HG03025 (cell line): Measurements from ENCODE around the gene SIM2.

Source experiments
- ATAC-seq: cut with Tn5 transposase; IDR thresholded peaks from one replicate; pipeline ENCODE4 v1.9.1; 2021; ENCODE audit warnings: mild to moderate bottlenecking, moderate library complexity; ENCODE audit not compliant: unreplicated experiment, low FRiP score

Gene SIM2

DNA sequence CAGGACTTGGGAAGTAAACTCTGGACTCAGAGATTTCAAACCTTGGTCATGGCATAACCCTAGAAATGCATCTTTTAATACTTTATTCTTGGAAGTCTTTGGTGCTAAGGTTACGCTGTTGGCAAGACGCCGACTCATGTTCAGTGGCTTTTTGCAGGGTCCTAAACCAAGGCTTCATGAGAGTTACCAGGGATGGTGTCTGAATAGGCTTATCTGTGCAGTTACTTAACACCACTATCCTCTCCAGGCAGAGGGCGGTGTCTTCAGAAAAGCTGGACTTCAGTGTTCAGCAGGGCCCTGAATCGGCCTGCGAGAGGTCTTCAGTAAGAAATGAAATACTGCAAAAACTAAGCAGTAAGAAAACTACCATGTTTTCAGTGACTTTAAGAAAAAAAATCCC, 58.3 kb downstream of the SIM2 start:
- ATAC-seq, result no peak

DNA sequence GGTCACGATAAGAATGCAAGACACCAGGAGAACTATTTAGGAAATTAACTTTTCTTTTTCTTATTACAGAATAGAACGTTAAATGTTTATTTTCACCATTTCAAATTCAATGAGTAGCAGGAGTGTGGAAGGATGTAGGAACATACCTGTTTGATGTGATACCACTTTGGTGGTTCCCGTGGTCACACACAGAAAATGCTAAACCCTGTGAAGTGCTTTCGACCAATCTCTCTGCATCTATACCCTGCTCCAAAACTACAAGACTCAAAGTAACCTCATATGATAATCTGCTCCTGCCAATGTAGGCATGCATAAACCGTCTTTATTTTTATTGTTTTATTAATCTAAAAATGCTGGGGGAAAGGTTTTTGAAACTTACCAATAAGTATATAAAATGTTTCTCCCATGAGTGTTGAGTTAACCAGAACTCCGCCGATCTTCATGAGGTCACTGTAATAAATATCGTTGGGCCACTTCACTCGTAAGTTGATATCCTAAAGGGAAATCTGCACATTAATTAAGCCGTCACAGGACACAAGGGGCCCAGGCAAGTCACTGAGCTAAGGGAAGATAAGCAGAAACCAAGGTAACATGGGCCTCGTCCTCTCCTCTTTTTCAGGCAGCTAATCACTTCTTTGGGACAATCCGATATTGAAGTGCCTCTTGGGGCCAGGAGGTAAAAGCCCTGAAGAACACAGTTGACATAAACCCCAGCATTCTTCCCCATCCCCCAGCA, 60.6 kb downstream of the SIM2 start:
- no peak for ATAC-seq

DNA sequence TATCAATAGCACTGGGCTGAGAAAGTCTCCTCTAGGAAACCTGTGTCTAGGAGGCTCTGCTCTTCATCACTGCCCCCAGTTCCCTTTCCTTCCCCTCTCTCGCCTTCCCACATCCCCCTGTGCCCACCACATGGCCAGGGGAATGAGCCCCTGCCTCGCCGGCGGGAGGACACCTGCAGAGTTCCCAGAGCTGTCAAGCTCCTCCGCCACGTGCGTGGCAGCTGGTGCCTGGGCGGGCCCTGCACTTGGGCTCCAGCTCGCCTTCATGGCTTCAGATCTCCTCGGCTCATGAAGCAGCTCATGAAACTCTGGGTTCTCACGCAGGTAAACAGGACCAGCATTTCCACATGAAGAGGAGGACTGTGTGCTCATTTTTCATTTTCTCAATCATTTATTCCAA, 62.8 kb downstream of the SIM2 start:
- no peak for ATAC-seq

DNA sequence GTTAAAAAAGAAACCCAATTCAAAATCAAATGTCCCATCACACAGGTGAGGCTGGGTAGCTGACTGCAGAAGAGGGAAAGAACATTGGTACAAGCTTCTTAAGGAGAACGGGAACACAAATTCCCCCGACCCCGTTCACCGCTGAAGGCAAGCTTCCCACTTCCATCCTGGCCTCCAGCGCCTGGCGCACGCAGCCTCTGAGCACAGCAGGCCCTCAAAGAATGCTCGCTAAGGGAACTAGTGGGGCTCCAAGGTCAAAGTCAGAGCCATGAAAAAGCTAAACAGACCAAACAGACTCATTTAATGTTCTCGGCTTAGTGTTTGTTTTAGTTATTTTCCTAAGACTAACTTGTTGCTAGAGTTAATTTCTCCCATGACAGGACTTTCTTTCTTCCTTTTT, 63.7 kb downstream of the SIM2 start:
- ATAC-seq, result no peak

DNA sequence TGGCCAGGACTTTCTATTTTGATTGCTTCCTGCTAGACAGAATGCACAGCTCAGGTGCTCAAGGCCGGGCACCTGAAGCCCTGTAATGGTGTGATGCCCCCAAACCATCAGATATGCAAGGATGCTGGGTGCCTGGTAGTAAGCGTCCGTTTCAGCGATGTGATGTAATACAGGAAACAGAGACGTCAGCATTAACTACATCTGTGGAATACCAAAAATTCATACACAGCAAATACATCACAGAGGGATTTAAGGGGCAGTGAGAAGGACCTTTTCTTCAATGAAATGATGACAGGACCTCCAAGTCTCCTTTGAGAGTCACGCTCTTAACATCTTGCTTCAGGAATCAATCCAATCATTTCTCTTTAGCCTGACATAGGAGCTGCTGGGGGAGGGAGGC, 64.4 kb downstream of the SIM2 start:
- ATAC-seq, result no peak

DNA sequence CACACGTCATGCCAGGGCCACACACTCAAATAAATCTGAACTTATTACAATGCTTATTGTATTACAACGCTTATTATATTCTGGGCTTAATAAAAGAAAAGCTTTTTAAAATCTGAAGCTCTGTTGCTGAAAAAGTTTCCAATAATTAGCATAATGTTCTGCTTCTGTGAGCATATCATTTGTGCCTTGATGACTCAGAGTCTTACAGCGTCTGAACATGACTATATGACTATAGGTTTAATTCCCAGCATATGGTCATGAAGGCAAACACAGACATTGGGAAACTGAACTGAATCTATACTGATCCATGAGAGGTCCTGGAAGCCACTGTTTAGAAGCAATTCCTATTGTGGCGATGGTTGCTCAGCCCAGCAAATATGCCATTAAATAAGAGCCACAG, 66.3 kb downstream of the SIM2 start:
- no peak for ATAC-seq

DNA sequence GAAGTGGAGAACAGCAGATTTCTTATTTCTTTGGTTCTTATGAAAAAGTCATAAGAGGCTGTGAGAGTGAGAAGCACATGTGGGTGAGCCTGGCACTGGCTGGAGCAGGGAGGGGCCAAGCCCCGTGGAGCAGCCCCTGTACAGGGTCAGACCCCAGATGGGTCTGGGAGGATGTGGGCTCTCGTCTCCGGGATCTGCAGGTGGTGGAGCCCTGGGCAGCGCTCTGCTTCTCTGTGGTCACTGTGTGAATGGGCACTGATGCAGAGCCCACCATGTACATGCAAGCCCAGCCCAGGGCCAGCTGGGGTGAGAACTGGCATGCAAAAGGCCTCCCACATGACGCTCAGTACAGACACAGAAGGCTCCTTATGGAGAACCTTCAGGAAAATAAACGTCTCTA, 67.6 kb downstream of the SIM2 start:
- no peak for ATAC-seq

DNA sequence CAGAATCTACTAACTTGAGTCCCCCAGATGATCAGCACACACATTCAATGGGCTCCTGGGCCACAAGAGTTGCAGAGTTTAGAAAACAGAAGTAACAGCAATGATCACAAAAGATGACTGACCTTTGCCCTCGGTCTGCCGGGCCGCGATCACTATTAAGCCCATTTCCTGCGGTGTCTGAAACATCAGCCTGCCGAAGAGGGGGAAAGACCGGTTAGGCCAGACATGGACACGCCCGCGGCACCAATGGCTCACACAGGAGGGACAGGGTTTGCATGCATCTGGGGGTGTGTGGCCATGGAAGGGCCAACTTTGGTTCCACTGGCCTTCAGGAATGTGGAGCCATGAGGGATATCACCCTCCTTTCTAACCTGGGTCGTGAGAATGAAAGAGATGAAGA, 68.2 kb downstream of the SIM2 start:
- no peak for ATAC-seq

DNA sequence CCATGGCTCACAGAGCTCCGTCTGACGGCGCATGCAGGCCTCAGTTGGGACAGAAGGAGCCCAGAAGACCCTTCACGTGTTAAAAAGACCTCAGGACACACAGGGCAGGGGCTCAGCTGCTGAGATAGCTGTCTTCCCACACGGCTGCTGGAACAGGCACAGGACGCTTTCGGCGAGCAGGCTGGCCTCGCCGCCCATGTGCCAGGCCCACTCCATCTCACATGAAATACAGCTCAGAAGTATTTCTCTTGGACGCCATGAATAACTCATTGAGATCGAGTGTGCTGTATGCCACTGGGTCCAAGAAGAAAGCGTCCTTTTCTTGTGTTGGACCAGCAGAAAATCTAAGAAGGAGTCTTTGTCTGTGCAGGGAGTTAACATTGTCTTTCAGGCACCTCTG, 69.6 kb downstream of the SIM2 start:
- ATAC-seq, result no peak

DNA sequence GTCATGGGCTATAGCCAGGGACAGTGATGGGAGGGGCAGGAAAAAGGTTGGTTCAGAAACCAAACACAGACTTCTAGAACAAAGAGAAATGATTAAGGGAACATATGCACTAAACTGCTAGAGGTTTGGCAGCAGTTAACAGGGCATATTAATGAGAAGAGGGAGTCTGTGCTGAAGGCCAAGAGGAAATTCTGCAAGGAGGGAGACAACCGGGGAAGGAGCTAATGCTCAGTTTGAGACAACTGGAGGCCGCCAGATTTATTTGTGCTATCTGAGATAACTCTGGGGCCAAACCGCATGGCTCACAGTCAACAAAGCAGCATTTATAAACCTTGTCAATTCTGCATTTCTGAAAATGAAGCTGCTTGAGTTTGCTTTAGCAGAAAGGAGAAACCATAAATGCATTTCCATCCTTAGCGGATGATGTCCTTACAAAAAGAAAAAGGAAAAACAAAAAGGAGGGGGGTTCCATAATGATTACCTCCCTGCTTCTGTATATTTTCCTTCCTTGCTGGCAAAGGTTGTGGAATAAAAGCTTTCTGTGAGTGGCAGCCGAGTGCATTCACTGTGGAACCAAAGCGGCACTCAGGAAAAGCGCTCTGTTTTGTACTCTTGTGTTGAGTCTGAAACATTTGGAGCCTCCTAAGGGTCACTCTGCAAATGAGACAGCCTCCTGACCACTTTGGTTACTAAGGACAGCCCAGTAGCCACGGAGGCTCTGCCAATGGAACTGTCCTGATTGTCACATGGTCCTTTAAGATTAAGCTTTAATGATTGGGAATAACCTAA, 70.3 kb downstream of the SIM2 start:
- no peak for ATAC-seq

DNA sequence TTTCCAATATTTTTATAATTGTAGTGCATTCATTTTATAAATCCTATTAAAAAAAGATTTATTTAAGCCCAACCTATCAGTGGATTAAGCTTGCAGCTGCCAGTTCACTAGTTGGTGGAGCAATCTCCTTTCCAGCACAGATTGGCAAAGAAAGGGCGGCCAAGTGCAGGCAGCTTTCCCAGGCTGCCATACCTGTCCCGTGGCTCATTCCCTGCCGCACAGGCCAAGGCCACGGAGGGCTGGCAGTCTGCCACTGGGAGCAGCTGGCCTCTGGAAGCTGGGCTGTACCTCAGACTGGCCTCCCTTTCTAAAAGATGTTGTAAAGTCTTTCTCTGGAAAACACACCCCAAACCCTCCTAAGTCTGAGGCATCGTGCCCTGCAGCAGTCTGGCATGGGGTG, 74.2 kb downstream of the SIM2 start:
- ATAC-seq, result no peak

DNA sequence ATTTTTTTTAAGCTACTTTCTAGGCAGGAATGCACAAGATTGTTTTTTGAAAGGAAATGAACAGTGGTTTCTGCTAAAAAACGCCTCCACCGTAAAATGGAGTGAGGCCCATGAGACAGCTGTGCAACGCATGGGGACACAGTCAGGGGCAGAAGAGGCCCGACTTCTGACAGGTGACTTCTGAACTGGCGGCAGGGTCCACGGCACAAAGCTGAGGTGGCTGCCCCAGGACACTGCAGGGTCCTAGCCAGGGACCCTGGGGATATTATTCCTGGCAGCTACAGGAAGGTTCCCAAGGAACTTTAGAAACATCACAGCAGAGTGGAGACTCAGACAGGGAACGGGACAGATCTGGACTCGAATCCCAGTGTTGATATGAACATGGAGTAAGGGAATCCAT, 75.1 kb downstream of the SIM2 start:
- no peak for ATAC-seq

DNA sequence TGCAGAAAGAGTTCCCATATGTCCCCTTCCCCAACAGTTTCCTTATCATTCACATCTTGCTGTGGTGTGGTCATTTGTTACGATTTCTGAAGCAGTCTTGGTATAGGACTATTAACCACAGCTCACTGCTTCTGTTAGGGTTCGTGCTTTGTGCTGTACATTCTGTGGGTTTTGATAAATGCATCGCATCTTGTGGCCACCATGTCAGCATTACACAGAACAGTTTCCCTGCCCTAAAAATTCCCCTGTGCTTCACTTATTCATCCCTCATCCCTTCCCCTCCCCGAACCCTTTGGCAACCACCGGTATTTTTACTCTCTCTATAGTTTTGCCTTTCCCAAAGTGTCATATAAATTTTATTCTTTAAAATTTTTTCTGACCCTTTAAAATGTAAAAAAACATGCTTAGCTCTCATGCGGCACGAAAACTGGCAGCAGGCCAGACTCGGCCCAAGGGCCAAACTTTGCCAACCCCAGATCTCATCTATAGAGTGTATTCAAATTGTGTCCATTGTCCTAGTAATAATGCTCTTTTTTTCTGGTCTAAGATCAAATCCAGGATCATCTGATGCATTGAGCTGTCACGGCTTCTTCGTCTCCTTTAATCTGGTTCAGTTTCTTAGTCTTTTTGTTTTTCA, 78.2 kb downstream of the SIM2 start:
- no peak for ATAC-seq

DNA sequence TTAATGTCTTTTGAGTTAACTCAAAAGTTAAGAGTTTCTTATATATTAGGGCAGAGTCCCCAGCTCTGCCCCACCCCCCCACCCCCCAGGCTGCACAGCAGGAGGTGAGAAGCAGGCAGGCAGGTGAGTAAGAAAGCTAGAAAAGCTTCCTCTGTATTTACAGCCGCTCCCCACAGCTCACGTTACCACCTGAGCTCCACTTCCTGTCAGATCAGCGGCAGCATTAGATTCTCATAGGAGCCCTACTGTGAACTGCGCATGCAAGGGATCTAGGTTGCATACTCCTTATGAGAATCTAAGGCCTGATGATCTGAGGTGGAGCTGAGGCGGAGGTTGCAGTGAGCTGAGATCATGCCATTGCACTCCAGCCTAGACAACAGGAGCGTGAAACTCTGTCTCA, 81.9 kb downstream of the SIM2 start:
- no peak for ATAC-seq

DNA sequence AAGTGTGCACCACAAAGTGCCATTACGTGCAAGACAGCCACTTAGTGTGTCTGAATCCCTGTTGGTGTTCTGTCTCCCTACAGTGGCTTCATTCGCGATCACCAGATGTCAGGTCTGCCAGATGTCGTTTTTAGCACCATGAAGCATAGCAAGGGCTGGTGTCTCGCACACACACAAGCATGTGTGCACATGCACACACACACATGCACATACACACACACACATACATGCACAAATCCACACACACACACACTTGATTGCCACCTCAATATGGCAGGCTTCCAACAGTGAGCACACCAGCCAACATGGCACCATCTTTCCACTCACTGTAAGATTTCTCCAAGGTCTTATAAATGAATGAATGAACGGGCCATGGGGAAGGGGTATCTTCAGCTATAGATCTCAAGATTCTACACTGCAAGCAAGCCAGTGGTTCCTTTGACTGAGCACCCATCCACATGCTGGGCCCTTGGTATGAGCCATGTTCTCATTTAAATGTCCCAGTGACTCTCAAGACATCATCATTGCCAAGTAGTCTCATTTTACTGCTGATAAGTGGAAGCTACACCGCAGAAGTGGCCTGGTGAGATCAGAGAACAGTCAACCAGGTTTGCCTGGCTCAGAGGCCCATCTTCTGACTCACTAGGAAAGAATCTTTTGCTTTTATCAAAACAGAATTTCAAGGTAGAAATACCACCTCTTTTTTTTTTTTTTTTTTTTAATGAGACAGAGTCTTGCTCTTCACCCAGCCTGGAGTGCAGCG, 84.9 kb downstream of the SIM2 start:
- ATAC-seq, result no peak

DNA sequence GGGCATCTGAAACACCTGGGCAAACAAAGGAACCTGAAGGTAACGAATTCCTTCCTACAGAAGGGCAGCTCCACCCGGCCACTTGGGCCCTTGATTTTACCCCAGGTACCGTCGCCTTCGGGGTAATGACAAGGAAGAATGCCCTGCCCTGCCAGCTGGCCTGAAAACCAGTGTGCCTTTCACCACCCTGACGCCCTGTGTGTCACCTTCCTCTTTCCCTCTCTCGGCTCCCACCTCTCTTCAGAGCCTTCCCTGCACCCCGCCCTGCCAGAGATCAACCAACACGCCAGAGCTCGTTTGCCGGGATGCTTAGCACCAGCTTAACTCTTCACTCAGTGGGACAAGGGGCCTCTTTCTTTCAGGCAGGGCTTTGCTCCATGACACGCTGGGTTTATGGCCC, 86.0 kb downstream of the SIM2 start:
- no peak for ATAC-seq

DNA sequence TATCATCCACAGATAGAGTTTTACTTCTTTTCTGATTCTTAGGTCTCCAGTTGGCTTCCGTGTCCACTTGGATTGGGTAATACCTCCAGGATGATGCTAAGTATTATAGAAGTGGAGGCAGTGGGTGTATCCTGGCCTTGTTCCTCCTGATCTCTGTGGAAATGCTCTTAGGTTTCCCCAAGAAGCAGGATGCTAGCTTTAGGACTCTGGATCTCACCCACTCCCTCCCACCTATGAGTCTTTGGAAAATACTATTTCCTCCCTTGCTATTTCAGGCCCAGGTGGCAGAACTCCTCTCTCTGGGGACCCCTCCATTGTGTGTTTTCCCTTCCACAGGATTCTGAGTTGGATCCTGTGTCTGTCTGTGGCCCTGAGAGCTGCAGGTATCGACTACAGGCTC, 86.7 kb downstream of the SIM2 start:
- ATAC-seq, result no peak

DNA sequence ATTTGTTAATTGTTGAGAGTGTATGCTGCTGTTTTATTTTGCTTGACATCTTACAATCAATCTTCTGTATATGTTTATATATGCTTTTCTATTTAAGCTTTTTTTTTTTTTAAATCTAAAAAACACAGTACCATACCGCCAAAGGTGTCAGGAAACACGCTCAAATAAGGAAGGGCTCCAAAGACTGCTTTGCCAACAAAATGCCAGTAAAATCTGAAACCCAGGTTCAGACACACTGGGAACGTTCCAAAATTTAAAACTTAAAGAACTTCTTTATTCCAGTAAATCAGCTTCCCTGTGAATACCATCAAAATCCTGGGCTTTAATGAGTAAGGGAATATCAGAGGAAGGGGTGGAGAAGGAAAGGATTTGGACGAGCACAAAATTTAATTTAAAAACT, 87.3 kb downstream of the SIM2 start:
- no peak for ATAC-seq

DNA sequence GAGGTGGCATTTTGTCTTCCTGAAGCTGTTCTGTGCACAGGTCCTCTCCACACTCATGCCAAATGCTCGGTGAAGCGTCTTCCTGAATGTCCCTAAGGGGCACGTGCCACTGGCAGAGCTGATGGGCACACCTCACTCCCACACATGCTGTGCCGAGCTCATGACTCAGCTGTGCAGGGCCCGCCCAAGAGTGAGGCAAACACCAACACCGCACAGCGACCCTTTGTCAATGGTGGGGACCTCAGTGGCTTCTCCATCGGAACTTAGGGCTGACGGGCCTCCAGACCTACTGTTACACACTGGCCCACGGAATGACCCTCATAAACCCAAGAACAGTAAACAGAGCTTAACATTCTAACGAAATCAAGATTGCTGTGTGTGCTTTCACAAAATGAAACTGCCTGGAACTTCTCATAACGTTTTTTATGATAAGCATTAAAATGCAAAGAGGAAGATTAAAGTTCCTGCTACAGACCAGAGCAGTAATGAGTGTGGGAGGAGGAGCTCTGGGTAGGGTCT, 89.3 kb downstream of the SIM2 start:
- no peak for ATAC-seq

DNA sequence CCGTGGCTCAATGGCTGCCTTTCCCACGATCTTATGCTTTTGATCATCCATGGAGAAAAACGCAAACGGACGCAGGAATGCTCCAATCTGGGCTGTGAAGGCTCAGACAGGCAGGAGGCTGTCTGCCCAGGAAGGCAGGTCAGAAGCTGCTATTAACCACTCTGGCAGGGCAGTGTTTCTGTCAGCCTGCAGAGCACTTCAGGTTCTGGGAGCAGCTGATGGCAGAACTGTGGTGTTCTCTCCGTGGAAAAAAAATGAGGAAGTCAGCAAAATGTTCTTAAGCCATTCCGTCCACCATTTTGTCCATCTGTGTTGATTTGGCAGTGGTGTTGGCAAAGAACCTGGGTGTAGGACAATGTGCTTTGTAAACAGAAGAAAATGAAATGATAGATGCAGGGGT, 91.7 kb downstream of the SIM2 start:
- no peak for ATAC-seq

DNA sequence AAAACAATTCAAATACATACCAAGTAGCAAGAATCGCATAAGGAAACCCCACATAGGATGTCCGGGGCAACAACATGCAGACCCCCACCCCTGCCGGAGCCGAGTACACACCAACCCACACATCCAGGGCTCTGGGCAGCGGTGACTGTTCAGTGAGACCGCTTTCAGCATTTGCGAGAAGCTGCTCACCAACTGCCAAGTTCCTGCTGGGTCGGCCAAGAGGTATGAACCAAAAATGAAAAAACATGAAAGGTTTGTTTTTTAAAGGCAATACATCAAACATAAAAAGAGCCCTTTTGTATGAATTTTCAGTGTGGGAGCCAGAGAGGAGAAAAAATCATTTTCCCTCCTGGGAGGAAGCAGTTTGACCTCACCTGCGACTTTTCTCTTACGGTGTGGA, 92.3 kb downstream of the SIM2 start:
- no peak for ATAC-seq
